HepG2 (cell line): Measurements from ENCODE around the gene CRABP1. TPM values are rescaled to one million over a fixed set of nuclear protein-coding genes. Genes with fewer than 3 reads are reported as not detected.

Experiments
- ATAC-seq: fragments of 200-7000 bp; cut with Tn5 transposase; 3 replicates; pipeline ENCODE4 v1.9.1; 2020; ENCODE audit warnings: mild to moderate bottlenecking, moderate library complexity
- BruUV-seq: library from RNA; stranded (reverse); fragments of 400-500 nt; replicated peaks from 2 replicates; lab custom pipeline; 2021; lab: Mats Ljungman, UMichigan
- CTCF ChIA-PET: fragments of 300-600 bp; formaldehyde crosslinking; extraction: SDS; loops from one replicate; lab custom pipeline; 2021; ENCODE audit warnings: low total read pairs, inconsistent platforms, low intra/inter-chr PET ratio; lab: Yijun Ruan, JAX
- POLR2A ChIA-PET: fragments of 350-600 bp; sonication (Branson Sonifier 250); formaldehyde crosslinking; loops from one replicate; lab custom pipeline; 2020; ENCODE audit warnings: antibody characterized with exemption, inconsistent platforms; lab: Yijun Ruan, JAX
- DNase-seq: peaks from one replicate; pipeline ENCODE4 v3.0.0-alpha.2; 2015; ENCODE audit warnings: low spot score
- FAIRE-seq: peaks from 3 replicates; lab custom pipeline; 2011; peaks lifted over from hg19 to GRCh38; lab: Jason Lieb, UNC
- H2AFZ ChIP-seq: one replicate; pipeline ENCODE4 v1.6.1; 2011; ENCODE audit warnings: low read length, inconsistent platforms
- H3K27ac ChIP-seq: fragments of 300-600 bp; 3 replicates; pipeline ENCODE4 v1.8.0; 2011; ENCODE audit warnings: mixed run types, mild to moderate bottlenecking, mixed read lengths, low read length, inconsistent platforms; ENCODE audit not compliant: insufficient read depth; ENCODE audit errors: extremely low read length
- H3K27me3 ChIP-seq, 2 experiments: fragments of 200-600 bp in 1 of 2; 2 replicates in 1 of 2; 3 replicates in 1 of 2; pipeline versions ENCODE4 v1.6.0 to v1.8.0; 2011; ENCODE audit warnings: low read length in 2 of 2, mild to moderate bottlenecking in 2 of 2, moderate library complexity in 2 of 2, inconsistent platforms in 1 of 2; ENCODE audit not compliant: insufficient read depth in 2 of 2, control insufficient read depth in 1 of 2
- H3K36me3 ChIP-seq, 2 experiments: fragments of 200-600 bp in 1 of 2; replicated peaks in 1 of 2; 2 replicates in 1 of 2; 3 replicates in 1 of 2; pipeline versions ENCODE4 v1.5.1 to v1.8.0; 2011; ENCODE audit warnings: low read length in 2 of 2, inconsistent platforms in 1 of 2; ENCODE audit not compliant: insufficient read depth in 2 of 2, control insufficient read depth in 1 of 2
- H3K4me1 ChIP-seq: 2 replicates; pipeline ENCODE4 v1.5.1; 2012; ENCODE audit warnings: low read length, inconsistent platforms; ENCODE audit not compliant: insufficient read depth
- H3K4me2 ChIP-seq: 2 replicates; pipeline ENCODE4 v1.6.0; 2011; ENCODE audit warnings: low read depth, low read length, inconsistent platforms
- H3K4me3 ChIP-seq, 3 experiments: fragments of 200-600 bp in 1 of 3; sonication (generic), shearing (Covaris generic) in 1 of 3; replicated peaks in 1 of 3; 2 replicates each; pipeline ENCODE4 v1.5.1; 2011 to 2016; ENCODE audit warnings: low read length in 3 of 3, inconsistent platforms in 2 of 3, low read depth in 2 of 3, mild to moderate bottlenecking in 2 of 3, control low read depth in 1 of 3, mixed read lengths in 1 of 3; ENCODE audit not compliant: insufficient read depth in 1 of 3
- H3K79me2 ChIP-seq: one replicate; pipeline ENCODE4 v1.6.1; 2011; ENCODE audit warnings: low read length, inconsistent platforms; ENCODE audit not compliant: insufficient read depth
- H3K9ac ChIP-seq: 2 replicates; pipeline ENCODE4 v1.6.0; 2011; ENCODE audit warnings: mild to moderate bottlenecking, low read depth, low read length, inconsistent platforms; ENCODE audit not compliant: insufficient read depth
- H3K9me3 ChIP-seq: 2 replicates; pipeline ENCODE4 v1.5.1; 2012; ENCODE audit warnings: mild to moderate bottlenecking, low read length
- H4K20me1 ChIP-seq: 2 replicates; pipeline ENCODE4 v1.6.0; 2011; ENCODE audit warnings: inconsistent platforms, mild to moderate bottlenecking, low read length, moderate library complexity; ENCODE audit not compliant: insufficient read depth
- KDM1A ChIP-seq: IDR thresholded peaks from 2 replicates; pipeline ENCODE4 v1.6.1; 2016; ENCODE audit warnings: missing compliant biosample characterization
- MAFK ChIP-seq, 2 experiments: IDR thresholded peaks in 1 of 2; conservative IDR thresholded peaks in 1 of 2; 2 replicates each; pipeline ENCODE4 v1.6.1; 2011; ENCODE audit warnings: improper control_type of control experiment in 2 of 2, low read length in 2 of 2
- POLR2AphosphoS2 ChIP-seq: IDR thresholded peaks from 2 replicates; pipeline ENCODE4 v1.6.1; 2011; ENCODE audit warnings: low read depth, low read length, improper control_type of control experiment
- RXRA ChIP-seq: sonication (generic); formaldehyde crosslinking; IDR thresholded peaks from 2 replicates; pipeline ENCODE4 v1.5.1; 2020; ENCODE audit warnings: missing genetic modification reagents
- RXRB ChIP-seq: IDR thresholded peaks from 2 replicates; pipeline ENCODE4 v1.6.1; 2016; ENCODE audit warnings: borderline replicate concordance, missing genetic modification reagents, missing compliant biosample characterization
- WGBS: methylation state at CpG from one replicate; pipeline ENCODE4 v1.1.6; 2017; ENCODE audit warnings: low lambda C conversion rate; 5-methylcytosine and 5-hydroxymethylcytosine counted together
- in situ Hi-C: cut with HindIII; loops from 2 replicates; pipeline ENCODE4 v1.10.0; 2017; ENCODE audit warnings: low pct_unique_long_range_greater_than_20kb; ENCODE audit not compliant: extremely low pct_ligation_motif_present
- intact Hi-C: fragments of 100-400 bp; cut with micrococcal nuclease; formaldehyde crosslinking; loops from one replicate; pipeline ENCODE4 v1.10.0; 2022; ENCODE audit not compliant: unreplicated experiment
- polyA plus RNA-seq, 8 experiments: library from polyadenylated mRNA; depleted of rRNA in 3 of 8; stranded (reverse) in 7 of 8; unstranded in 1 of 8; fragments of >200 nt; fragmentation: Illumina TruSeq in 4 of 8; extraction: Trizol in 4 of 8; gene quantifications; 2 replicates each; pipeline versions ENCODE4 v1.2.1 to v1.2.3, GENCODE V29; 2011 to 2016; ENCODE audit warnings: low read depth in 4 of 8, missing spikeins in 1 of 8, mixed read lengths in 1 of 8; ENCODE audit not compliant: insufficient read depth in 1 of 8
- total RNA-seq, 5 experiments: library from RNA; depleted of rRNA; stranded (reverse); fragments of >200 nt; fragmentation: Illumina TruSeq; extraction: Trizol; gene quantifications; 2 replicates each; pipeline ENCODE4 v1.2.3, GENCODE V29; 2016; ENCODE audit warnings: low read depth in 1 of 5
- TF ChIP-seq, protein P1 (sequence below): sonication (generic); formaldehyde crosslinking; IDR thresholded peaks from 2 replicates; pipeline ENCODE4 v1.4.0; 2020; ENCODE audit warnings: mild to moderate bottlenecking, missing genetic modification reagents
- TF ChIP-seq, protein P2 (sequence below): sonication (generic); formaldehyde crosslinking; IDR thresholded peaks from 2 replicates; pipeline ENCODE4 v1.4.0; 2020; ENCODE audit warnings: mild to moderate bottlenecking, low read depth, missing genetic modification reagents

CRABP1 gene
- total and polyA plus RNA-seq, 2 of the 13 experiments (the other 11 are each of a cell fraction or from before 2014, with no cell fraction given) = not detected

DNA sequence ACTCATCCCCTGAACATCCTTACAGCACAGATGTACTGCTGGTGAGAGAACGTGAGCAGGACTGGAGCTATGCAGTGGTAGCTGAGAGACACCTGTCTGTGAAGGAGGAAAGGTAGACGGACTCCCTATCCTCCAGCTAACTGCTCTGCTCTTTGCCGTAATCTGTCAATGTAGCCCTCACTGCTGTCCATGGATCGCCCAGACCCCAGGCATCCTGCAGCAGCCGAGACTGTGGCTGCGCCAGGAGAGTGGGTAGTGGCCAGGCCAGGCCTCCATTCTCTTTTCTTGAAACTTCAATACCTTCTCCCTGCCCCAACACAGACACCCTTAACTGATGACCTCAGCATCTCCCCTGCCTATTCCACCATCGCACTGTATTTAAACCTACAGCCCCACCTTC, 44.5 kb downstream of the CRABP1 start:
- no peak for FAIRE-seq
- POLR2A ChIA-PET = no interaction called here
- H3K79me2 ChIP-seq = no peaks in the 10 kb centered on the region
- no peaks in the 10 kb centered on the region for H3K9me3 ChIP-seq
- no peak for DNase-seq
- intact Hi-C loops (no loop called here), in situ Hi-C loops (no loop called here)
- H3K36me3 ChIP-seq = no peaks in the 10 kb centered on the region
- 60% methylated on average over 7 of the region's 7 CpGs for WGBS
- 0 out of 5 replicates have a peak, but pooled peaks cover 0 to 5% of the 10 kb centered on the region in 2 experiments for H3K27me3 ChIP-seq
- CTCF ChIA-PET = no interaction called here
- TF ChIP-seq, protein P1, sequence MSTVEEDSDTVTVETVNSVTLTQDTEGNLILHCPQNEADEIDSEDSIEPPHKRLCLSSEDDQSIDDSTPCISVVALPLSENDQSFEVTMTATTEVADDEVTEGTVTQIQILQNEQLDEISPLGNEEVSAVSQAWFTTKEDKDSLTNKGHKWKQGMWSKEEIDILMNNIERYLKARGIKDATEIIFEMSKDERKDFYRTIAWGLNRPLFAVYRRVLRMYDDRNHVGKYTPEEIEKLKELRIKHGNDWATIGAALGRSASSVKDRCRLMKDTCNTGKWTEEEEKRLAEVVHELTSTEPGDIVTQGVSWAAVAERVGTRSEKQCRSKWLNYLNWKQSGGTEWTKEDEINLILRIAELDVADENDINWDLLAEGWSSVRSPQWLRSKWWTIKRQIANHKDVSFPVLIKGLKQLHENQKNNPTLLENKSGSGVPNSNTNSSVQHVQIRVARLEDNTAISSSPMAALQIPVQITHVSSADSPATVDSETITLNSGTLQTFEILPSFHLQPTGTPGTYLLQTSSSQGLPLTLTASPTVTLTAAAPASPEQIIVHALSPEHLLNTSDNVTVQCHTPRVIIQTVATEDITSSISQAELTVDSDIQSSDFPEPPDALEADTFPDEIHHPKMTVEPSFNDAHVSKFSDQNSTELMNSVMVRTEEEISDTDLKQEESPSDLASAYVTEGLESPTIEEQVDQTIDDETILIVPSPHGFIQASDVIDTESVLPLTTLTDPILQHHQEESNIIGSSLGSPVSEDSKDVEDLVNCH (CRISPR knock-in tag) = no peak
- TF ChIP-seq MAFK (conservative IDR thresholded peaks at IDR 0.05 in 1 of 2, IDR thresholded peaks at IDR 0.05 in 1 of 2; ENCODE audit: low read length in 2 of 2) = peak in 1 of 2 experiments; percentile 23; a peak in 2 of 4 replicates
- H2AFZ ChIP-seq = no peak overlapping the region
- H3K4me1 ChIP-seq = no peaks in the 10 kb centered on the region
- no peak overlapping the region for H3K4me3 ChIP-seq
- no peak for ATAC-seq
- H3K4me2 ChIP-seq = no peak overlapping the region
- H3K27ac ChIP-seq = no peak overlapping the region
- no peaks in the 10 kb centered on the region for H4K20me1 ChIP-seq
- H3K9ac ChIP-seq = no peak overlapping the region
- BruUV-seq = no TSS peak

DNA sequence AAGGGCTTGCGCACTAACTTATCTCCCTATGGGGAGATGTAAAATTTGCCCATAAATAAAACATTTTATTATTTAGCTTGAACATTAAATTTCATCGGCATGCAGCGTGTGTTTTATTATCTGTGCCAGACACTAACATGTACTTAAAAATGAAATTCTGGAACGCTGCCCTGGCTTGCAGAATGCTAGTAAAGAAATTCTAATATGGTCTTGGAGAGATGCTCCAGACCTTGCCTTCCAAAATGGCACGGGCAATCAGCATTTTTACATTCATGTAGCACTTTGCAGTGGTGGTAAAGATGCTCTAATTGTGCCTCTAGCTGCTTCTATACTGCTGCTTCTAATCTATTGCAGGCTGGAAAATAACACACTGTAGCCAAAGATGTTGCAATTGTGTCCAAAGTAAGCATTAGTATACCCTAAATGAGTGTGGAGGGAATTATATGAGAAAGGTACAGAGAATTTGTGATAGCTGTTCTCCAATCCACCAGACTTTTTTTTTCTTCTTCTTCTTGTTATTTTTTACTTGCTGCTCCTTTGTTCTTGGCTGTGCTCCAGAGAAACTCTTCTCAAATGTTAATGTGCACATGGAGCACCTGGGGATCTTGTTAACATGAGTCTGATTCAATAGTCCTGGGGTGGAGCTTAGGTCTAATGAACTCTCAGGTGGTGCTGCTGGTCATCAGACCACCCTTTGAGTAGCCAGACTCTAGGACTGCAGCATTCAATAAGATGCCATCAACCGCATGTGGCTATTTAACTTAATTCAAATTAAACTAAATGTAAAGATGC, 47.3 kb downstream of the CRABP1 start:
- Histone ChIP-seq H3K27me3 (0 out of 5 replicates have a peak, but pooled peaks cover 0 to 5% of the 10 kb centered on the region in 2 experiments), H3K9me3 (no peaks in the 10 kb centered on the region), H3K79me2 (no peaks in the 10 kb centered on the region), H3K4me2 (no peak overlapping the region), H2AFZ (no peak overlapping the region), H3K36me3 (no peaks in the 10 kb centered on the region), H3K4me1 (no peaks in the 10 kb centered on the region), H4K20me1 (no peaks in the 10 kb centered on the region), H3K4me3 (no peak overlapping the region), H3K9ac (no peak overlapping the region), H3K27ac (no peak overlapping the region)
- CTCF ChIA-PET = no interaction called here
- no TSS peak for BruUV-seq
- FAIRE-seq (no peak), ATAC-seq (no peak), DNase-seq (no peak)
- intact Hi-C loops = no loop called here
- in situ Hi-C loops = no loop called here
- POLR2A ChIA-PET = interaction anchor here (1.5 kb wide), 1 partner anchor 51 kb away, joined by 4 read pairs; the partner anchor contains the start of gene IREB2
- 50% methylated on average over 6 of the region's 6 CpGs for WGBS
- TF ChIP-seq RXRA (CRISPR knock-in tag) = no peak
- TF ChIP-seq POLR2AphosphoS2 = no peak
- no peak for TF ChIP-seq RXRB (CRISPR knock-in tag)
- TF ChIP-seq KDM1A (CRISPR knock-in tag) = no peak
- TF ChIP-seq, protein P2, sequence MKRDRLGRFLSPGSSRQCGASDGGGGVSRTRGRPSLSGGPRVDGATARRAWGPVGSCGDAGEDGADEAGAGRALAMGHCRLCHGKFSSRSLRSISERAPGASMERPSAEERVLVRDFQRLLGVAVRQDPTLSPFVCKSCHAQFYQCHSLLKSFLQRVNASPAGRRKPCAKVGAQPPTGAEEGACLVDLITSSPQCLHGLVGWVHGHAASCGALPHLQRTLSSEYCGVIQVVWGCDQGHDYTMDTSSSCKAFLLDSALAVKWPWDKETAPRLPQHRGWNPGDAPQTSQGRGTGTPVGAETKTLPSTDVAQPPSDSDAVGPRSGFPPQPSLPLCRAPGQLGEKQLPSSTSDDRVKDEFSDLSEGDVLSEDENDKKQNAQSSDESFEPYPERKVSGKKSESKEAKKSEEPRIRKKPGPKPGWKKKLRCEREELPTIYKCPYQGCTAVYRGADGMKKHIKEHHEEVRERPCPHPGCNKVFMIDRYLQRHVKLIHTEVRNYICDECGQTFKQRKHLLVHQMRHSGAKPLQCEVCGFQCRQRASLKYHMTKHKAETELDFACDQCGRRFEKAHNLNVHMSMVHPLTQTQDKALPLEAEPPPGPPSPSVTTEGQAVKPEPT = no peak
